GM12874 (cell line): ENCODE data around the gene ATG4A.

ENCODE experiments used
- TF ChIP-seq, protein P1 (sequence below): IDR thresholded peaks from 2 replicates; pipeline ENCODE4 v1.5.1; 2011; ENCODE audit warnings: low read depth, mild to moderate bottlenecking, control low read depth, low read length, moderate library complexity; ENCODE audit not compliant: insufficient read depth

Gene ATG4A

DNA sequence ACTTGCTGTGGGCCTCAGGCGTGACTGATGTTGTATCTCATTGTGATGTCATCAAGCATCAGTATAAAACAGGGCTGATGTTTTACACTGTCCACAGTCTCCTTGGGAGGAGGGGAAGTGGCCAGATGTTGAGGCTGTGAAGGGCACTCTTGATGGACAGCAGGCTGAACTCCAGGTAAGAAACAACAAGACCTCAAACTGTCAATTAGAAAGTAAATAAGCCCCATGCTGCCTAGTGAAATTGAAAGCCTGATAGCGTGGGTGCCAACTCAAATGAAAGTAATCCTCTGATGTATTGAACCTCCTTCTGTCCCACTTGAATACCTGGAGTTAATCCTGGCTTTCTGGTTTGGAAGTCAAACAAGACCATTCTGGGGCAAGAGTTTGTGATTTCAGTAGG lies 27.0 kb upstream of the ATG4A start:
- TF ChIP-seq, protein P1, sequence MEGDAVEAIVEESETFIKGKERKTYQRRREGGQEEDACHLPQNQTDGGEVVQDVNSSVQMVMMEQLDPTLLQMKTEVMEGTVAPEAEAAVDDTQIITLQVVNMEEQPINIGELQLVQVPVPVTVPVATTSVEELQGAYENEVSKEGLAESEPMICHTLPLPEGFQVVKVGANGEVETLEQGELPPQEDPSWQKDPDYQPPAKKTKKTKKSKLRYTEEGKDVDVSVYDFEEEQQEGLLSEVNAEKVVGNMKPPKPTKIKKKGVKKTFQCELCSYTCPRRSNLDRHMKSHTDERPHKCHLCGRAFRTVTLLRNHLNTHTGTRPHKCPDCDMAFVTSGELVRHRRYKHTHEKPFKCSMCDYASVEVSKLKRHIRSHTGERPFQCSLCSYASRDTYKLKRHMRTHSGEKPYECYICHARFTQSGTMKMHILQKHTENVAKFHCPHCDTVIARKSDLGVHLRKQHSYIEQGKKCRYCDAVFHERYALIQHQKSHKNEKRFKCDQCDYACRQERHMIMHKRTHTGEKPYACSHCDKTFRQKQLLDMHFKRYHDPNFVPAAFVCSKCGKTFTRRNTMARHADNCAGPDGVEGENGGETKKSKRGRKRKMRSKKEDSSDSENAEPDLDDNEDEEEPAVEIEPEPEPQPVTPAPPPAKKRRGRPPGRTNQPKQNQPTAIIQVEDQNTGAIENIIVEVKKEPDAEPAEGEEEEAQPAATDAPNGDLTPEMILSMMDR = no peak

DNA sequence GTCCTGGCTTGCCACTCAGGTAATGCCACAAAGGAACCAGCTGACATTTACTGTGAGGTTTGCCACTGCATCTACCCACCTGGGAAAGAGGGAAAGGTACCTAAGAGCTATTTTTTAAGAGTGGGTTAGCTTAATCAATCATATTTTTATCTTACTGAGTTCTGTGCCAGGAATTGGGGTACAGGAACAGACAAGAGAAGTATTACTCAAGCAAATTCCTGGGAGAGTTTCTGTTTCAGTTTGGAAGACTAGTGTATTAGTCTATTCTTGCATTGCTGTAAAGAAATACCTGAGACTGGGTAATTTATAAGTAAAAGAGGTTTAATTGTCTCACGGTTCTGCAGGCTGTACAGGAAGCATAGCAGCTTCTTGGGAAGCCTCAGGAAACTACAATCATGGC lies 23.5 kb upstream of the ATG4A start:
- TF ChIP-seq, protein P1 = no peak

DNA sequence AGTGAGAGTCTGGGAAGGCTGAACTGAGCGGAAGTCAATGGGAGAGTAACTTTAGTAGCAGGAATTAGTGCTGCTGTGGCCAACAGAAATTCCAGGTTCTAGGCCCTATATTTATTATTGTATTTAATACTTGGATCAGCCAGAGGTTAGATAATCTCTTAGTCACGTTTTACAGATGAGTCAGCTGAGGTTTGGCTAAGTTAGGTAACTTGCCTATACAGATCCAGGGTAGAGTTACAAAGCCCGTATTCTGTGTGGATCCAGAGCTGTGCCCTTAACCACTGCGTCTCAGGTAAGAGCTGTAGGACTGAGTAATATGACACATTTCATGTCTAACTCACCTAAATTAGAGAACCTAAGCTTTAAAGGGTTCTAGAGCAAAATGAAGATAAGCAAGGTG lies 20.7 kb upstream of the ATG4A start:
- TF ChIP-seq, protein P1 = no peak

DNA sequence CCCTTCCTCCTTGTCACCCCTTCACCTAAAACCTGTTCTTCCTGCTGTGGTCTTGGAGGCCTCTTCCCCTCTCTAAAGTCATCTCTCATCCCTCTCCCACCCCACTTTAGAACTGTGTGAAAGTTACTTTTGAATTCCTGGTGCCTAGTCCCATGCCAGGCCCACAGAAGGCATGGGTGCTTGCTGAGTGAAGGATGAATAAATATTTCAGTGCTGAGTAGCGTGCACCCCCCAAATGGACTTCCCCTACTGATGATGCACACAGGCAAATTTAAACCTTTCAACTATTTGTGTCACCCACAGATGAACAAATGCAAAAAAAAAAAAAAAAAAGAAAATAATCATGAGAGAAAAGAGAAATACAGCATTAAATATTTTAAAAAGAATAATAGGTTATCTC lies 20.0 kb upstream of the ATG4A start:
- TF ChIP-seq, protein P1 = no peak

DNA sequence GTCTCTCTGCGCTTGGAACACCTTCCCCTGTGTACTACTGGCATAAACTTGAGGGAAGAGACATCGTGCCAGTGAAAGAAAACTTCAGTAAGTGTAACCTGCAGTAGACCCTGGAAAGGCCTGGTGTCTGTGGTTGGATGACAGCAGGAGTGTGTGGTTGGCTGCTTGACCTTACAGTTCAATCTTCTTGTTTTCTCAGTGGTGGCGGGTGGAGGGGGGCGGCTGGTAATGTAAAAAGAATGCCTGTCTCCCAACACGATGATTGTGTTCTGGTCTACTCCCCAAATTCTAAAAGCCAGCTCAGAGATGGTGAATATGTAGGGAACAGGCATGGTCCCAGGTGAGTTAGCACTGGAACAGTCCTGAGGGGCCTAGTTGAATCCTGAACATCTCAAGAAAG lies 18.8 kb upstream of the ATG4A start:
- TF ChIP-seq, protein P1 = no peak

DNA sequence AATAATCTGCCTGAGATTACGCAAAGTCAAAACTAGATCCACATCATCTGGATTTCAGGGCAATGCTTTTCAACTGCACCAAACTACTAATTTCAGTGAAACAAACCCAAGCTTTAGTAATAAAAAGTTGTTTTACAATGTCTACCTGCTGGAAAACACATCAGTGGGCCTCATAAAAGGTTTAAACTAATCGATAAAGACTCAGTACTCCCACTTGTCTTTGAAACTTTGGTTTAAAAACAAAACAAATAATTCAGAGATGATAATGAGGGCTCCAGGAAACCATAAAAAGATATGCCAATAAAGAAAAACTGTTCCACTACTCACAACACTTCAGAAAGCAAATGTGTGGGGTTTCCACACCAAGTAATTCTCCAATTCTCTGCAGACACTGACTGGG lies 10.5 kb upstream of the ATG4A start:
- TF ChIP-seq, protein P1 = no peak

DNA sequence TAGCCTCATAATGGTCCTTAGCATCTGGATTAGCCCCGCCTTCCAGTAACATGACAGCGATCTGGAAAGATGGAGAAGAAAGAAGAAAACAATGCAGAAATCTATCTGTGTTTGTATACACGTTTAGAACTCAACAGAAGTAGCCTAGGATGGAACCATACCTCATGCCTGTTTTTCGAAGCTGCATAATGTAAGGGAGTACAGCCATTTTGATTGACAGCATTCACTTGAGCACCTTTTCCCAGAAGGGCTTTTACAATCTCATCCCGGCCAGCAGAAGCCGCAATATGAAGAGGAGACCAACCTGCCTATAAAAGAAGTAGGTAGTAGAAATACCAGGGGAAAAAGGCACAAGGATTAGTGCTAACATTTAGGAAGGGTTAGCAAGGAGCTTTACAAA lies 3.8 kb upstream of the ATG4A start:
- TF ChIP-seq, protein P1 = no peak

DNA sequence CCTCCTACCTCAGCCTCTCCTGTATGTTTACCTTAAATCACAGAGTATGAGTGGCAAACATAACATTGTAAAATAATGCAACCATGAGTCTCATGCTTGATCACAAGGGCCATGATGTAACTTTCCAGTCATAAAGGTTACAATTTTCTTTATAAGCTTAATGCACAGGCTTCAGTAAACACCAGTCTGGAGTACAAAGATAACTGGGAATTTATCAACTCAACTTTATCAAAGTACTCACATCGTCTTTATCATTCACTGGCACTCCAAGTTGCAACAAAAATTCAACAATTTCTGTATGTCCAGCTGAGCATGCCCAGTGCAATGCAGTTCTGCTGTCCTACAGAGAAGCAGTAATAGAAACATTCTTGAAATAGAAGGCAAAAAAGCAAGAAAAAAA lies 3.1 kb upstream of the ATG4A start:
- TF ChIP-seq, protein P1 = no peak
